OCI-LY3 (cell line): ENCODE data around the gene TRNP1.

ENCODE experiments used
- H2AFZ ChIP-seq: fragments of 200-600, 300-600 bp; shearing (Covaris generic); 2 replicates; pipeline ENCODE4 v1.6.0; 2014; ENCODE audit warnings: antibody characterized with exemption, low read depth, low read length
- H3K27ac ChIP-seq: fragments of 200-600, 300-600 bp; sonication (generic); 2 replicates; pipeline ENCODE4 v1.5.1; 2014; ENCODE audit warnings: mild to moderate bottlenecking, low read length, moderate library complexity, mixed read lengths
- H3K27me3 ChIP-seq: fragments of 200-600, 300-600 bp; sonication (generic); 2 replicates; pipeline ENCODE4 v1.6.1; 2014; ENCODE audit warnings: low read depth, low read length, mixed read lengths
- H3K36me3 ChIP-seq: fragments of 200-600, 300-600 bp; sonication (generic); replicated peaks from 2 replicates; pipeline ENCODE3; 2014; ENCODE audit warnings: low read depth, low read length, mixed read lengths
- H3K4me1 ChIP-seq: fragments of 300-600, 200-600 bp; sonication (generic); 2 replicates; pipeline ENCODE4 v1.6.1; 2014; ENCODE audit warnings: low read length, mixed read lengths
- H3K4me2 ChIP-seq: fragments of 200-600, 300-600 bp; sonication (generic); 2 replicates; pipeline ENCODE4 v1.6.1; 2014; ENCODE audit warnings: low read length, mixed read lengths
- H3K4me3 ChIP-seq: fragments of 300-600, 200-600 bp; sonication (generic); 2 replicates; pipeline ENCODE4 v1.5.1; 2014; ENCODE audit warnings: antibody characterized with exemption, mild to moderate bottlenecking, low read length, moderate library complexity
- H3K79me2 ChIP-seq: fragments of 300-600, 200-600 bp; shearing (Covaris generic); 2 replicates; pipeline ENCODE4 v1.6.1; 2014; ENCODE audit warnings: mild to moderate bottlenecking, low read length, mixed read lengths
- H3K9ac ChIP-seq: fragments of 300-600, 200-600 bp; shearing (Covaris generic); 2 replicates; pipeline ENCODE4 v1.6.0; 2014; ENCODE audit warnings: mild to moderate bottlenecking, low read length, moderate library complexity
- H3K9me3 ChIP-seq: fragments of 200-600, 300-600 bp; shearing (Covaris generic); 2 replicates; pipeline ENCODE4 v1.6.1; 2014; ENCODE audit warnings: low read length, mixed read lengths; ENCODE audit not compliant: insufficient read depth
- H4K20me1 ChIP-seq: fragments of 200-600, 300-600 bp; sonication (generic); 2 replicates; pipeline ENCODE4 v1.6.1; 2016; ENCODE audit warnings: low read length, mixed read lengths; ENCODE audit not compliant: insufficient read depth
- CTCF ChIP-seq: fragments of 200-600, 300-600 bp; sonication (generic); IDR thresholded peaks from 2 replicates; pipeline ENCODE4 v1.5.1; 2014; ENCODE audit warnings: antibody characterized with exemption, low read length, low read depth
- EZH2phosphoT487 ChIP-seq: fragments of 200-600 bp; shearing (Covaris generic); IDR thresholded peaks from 2 replicates; pipeline ENCODE4 v1.6.1; 2018; ENCODE audit warnings: antibody characterized with exemption, mixed run types, low read depth

The TRNP1 gene

GRCh38 chr1:26965213-26965612, 28.3 kb upstream of the TRNP1 start:
- Histone ChIP-seq H4K20me1 (no peaks in the 10 kb centered on the region), H3K36me3 (no peaks in the 10 kb centered on the region), H3K4me1 (no peaks in the 10 kb centered on the region), H3K9ac (no peak overlapping the region), H2AFZ (no peak overlapping the region), H3K79me2 (no peaks in the 10 kb centered on the region), H3K4me3 (no peak overlapping the region), H3K9me3 (no peaks in the 10 kb centered on the region), H3K27ac (no peak overlapping the region), H3K4me2 (no peak overlapping the region), H3K27me3 (no peaks in the 10 kb centered on the region)
- no peak for TF ChIP-seq EZH2phosphoT487
- TF ChIP-seq CTCF, result no peak

- Histone ChIP-seq H4K20me1 (no peaks in the 10 kb centered on the region), H3K79me2 (no peaks in the 10 kb centered on the region), H3K9ac (no peak overlapping the region), H3K9me3 (no peaks in the 10 kb centered on the region), H3K4me1 (no peaks in the 10 kb centered on the region), H2AFZ (no peak overlapping the region), H3K36me3 (no peaks in the 10 kb centered on the region), H3K27me3 (no peaks in the 10 kb centered on the region), H3K27ac (no peak overlapping the region), H3K4me3 (no peak overlapping the region), H3K4me2 (no peak overlapping the region)
- no peak for TF ChIP-seq CTCF
- TF ChIP-seq EZH2phosphoT487, result no peak
These were observed 27.9 kb upstream of the TRNP1 start for GRCh38 chr1:26965628-26966027.

GRCh38 chr1:26970810-26971209, 22.7 kb upstream of the TRNP1 start:
- Histone ChIP-seq H4K20me1 (no peaks in the 10 kb centered on the region), H3K4me3 (no peak overlapping the region), H3K27ac (no peak overlapping the region), H2AFZ (no peak overlapping the region), H3K9ac (no peak overlapping the region), H3K4me1 (no peaks in the 10 kb centered on the region), H3K27me3 (no peaks in the 10 kb centered on the region), H3K9me3 (no peaks in the 10 kb centered on the region), H3K79me2 (no peaks in the 10 kb centered on the region), H3K36me3 (no peaks in the 10 kb centered on the region), H3K4me2 (no peak overlapping the region)
- TF ChIP-seq CTCF (no peak), EZH2phosphoT487 (no peak)

GRCh38 chr1:26971590-26971989, 21.9 kb upstream of the TRNP1 start:
- Histone ChIP-seq H3K9me3 (no peaks in the 10 kb centered on the region), H4K20me1 (no peaks in the 10 kb centered on the region), H3K27me3 (no peaks in the 10 kb centered on the region), H3K9ac (no peak overlapping the region), H3K4me1 (no peaks in the 10 kb centered on the region), H3K36me3 (no peaks in the 10 kb centered on the region), H3K79me2 (no peaks in the 10 kb centered on the region), H3K4me2 (no peak overlapping the region), H2AFZ (no peak overlapping the region), H3K27ac (no peak overlapping the region), H3K4me3 (no peak overlapping the region)
- TF ChIP-seq EZH2phosphoT487 (no peak), CTCF (no peak)
